Keratinocyte (primary cell): Measurements from ENCODE around the gene TFPI. TPM values are rescaled to one million over a fixed set of nuclear protein-coding genes. Genes with fewer than 3 reads are reported as not detected.

Source experiments
- DNase-seq: peaks from one replicate; pipeline ENCODE4 v3.0.0-alpha.2; 2011; ENCODE audit warnings: low read depth, missing footprints, low spot score
- FAIRE-seq: peaks from 2 replicates; lab custom pipeline; 2011; peaks lifted over from hg19 to GRCh38; lab: Jason Lieb, UNC
- H2AFZ ChIP-seq: 2 replicates; pipeline ENCODE4 v1.6.0; 2012; ENCODE audit warnings: low read length, control low read depth, inconsistent platforms; ENCODE audit not compliant: control insufficient read depth
- H3K27ac ChIP-seq: 2 replicates; pipeline ENCODE4 v1.5.1; 2011; ENCODE audit warnings: low read length; ENCODE audit not compliant: control insufficient read depth, insufficient read depth
- H3K27me3 ChIP-seq: 3 replicates; pipeline ENCODE4 v1.6.0; 2011; ENCODE audit warnings: low read length; ENCODE audit not compliant: control insufficient read depth, insufficient read depth; ENCODE audit errors: extremely low read depth
- H3K36me3 ChIP-seq, 2 experiments: 2 replicates in 1 of 2; 3 replicates in 1 of 2; pipeline ENCODE4 v1.5.1; 2011; ENCODE audit warnings: low read length in 2 of 2, mild to moderate bottlenecking in 1 of 2; ENCODE audit not compliant: control insufficient read depth in 2 of 2, insufficient read depth in 2 of 2; ENCODE audit errors: extremely low read depth in 1 of 2
- H3K4me1 ChIP-seq: 3 replicates; pipeline ENCODE4 v1.5.1; 2011; ENCODE audit warnings: low read length; ENCODE audit not compliant: control insufficient read depth, insufficient read depth; ENCODE audit errors: extremely low read depth
- H3K4me2 ChIP-seq: 3 replicates; pipeline ENCODE4 v1.6.0; 2011; ENCODE audit warnings: low read depth, low read length; ENCODE audit not compliant: control insufficient read depth, insufficient read depth; ENCODE audit errors: extremely low read depth
- H3K4me3 ChIP-seq, 3 experiments: fragments of 200-600 bp in 1 of 3; sonication (generic) in 1 of 3; 2 replicates in 2 of 3; 3 replicates in 1 of 3; pipeline ENCODE4 v1.5.1; 2011 to 2016; ENCODE audit warnings: low read length in 3 of 3, mild to moderate bottlenecking in 3 of 3, control low read depth in 2 of 3, inconsistent platforms in 1 of 3, low read depth in 1 of 3, mixed read lengths in 1 of 3, mixed run types in 1 of 3, moderate library complexity in 1 of 3; ENCODE audit not compliant: control insufficient read depth in 2 of 3, insufficient read depth in 2 of 3; ENCODE audit errors: extremely low read depth in 1 of 3
- H3K79me2 ChIP-seq: 2 replicates; pipeline ENCODE4 v1.6.0; 2012; ENCODE audit warnings: low read length; ENCODE audit not compliant: control insufficient read depth, insufficient read depth
- H3K9ac ChIP-seq: 3 replicates; pipeline ENCODE4 v1.6.0; 2011; ENCODE audit warnings: low read length; ENCODE audit not compliant: control insufficient read depth, insufficient read depth; ENCODE audit errors: extremely low read depth
- H3K9me1 ChIP-seq: 3 replicates; pipeline ENCODE4 v1.6.0; 2011; ENCODE audit warnings: low read length; ENCODE audit not compliant: control insufficient read depth, insufficient read depth; ENCODE audit errors: extremely low read depth
- H3K9me3 ChIP-seq: 2 replicates; pipeline ENCODE4 v1.5.1; 2012; ENCODE audit warnings: low read depth, low read length; ENCODE audit not compliant: control insufficient read depth
- H4K20me1 ChIP-seq: 3 replicates; pipeline ENCODE4 v1.6.0; 2011; ENCODE audit warnings: low read length; ENCODE audit not compliant: control insufficient read depth, insufficient read depth; ENCODE audit errors: extremely low read depth
- CTCF ChIP-seq, 3 experiments: IDR thresholded peaks in 1 of 3; conservative IDR thresholded peaks in 1 of 3; optimal IDR thresholded peaks in 1 of 3; 2 replicates in 2 of 3; 3 replicates in 1 of 3; pipeline versions ENCODE3 to v1.5.1; 2011; ENCODE audit warnings: low read length in 3 of 3, mild to moderate bottlenecking in 3 of 3, moderate library complexity in 2 of 3, control low read depth in 1 of 3, inconsistent platforms in 1 of 3; ENCODE audit not compliant: insufficient read depth in 2 of 3; ENCODE audit errors: extremely low read depth in 1 of 3
- EZH2 ChIP-seq: IDR thresholded peaks from one replicate; pipeline ENCODE4 v1.6.1; 2012; ENCODE audit warnings: inconsistent platforms, mild to moderate bottlenecking, low read length, moderate library complexity
- dilution Hi-C: fragments of 300-500 bp; cut with MboI; formaldehyde crosslinking; loops from one replicate; pipeline ENCODE4 v1.7.0; 2020; ENCODE audit warnings: low sequenced_read_pairs; ENCODE audit not compliant: extremely low pct_ligation_motif_present
- polyA plus RNA-seq, 5 experiments: library from polyadenylated mRNA; depleted of rRNA in 3 of 5; stranded (reverse) in 3 of 5; stranded (forward) in 1 of 5; unstranded in 1 of 5; fragments of >200 nt; gene quantifications; 1 replicate in 1 of 5; 2 replicates in 3 of 5; 3 replicates in 1 of 5; pipeline versions ENCODE4 v1.2.1 to v1.2.3, GENCODE V29; 2011 to 2012; ENCODE audit warnings: missing spikeins in 2 of 5, low read depth in 1 of 5, low replicate concordance in 1 of 5

Gene TFPI
- polyA plus RNA-seq, 1 donor (not counting 4 experiments of a cell fraction or from before 2014, with no cell fraction given), result 1.1 TPM

DNA sequence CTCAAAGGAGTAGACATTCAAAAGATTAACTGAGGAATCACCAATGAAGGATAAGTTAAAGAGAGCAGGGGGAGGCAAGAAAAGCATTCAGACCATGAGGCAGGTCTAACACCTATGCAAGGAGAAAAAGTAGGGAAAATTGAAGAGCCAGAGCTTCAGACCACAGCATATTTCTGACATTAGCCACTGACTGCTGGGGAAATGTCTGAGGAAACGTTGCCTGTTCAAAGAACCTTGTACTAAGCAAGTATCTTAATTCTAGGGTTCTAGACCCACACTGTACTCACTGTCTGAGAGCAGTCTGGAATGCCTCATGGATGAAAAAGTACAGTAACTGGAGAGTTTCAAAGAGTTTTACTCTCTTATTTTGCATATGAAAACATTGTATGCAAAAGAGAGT lies 39.5 kb upstream of the TFPI start:
- Histone ChIP-seq H3K27me3 (no peaks in the 10 kb centered on the region), H3K9me3 (no peaks in the 10 kb centered on the region), H3K9me1 (no peaks in the 10 kb centered on the region), H2AFZ (no peak overlapping the region), H4K20me1 (no peaks in the 10 kb centered on the region), H3K36me3 (no peaks in the 10 kb centered on the region), H3K4me1 (no peaks in the 10 kb centered on the region), H3K27ac (no peak overlapping the region), H3K4me2 (no peak overlapping the region), H3K9ac (no peak overlapping the region), H3K79me2 (no peaks in the 10 kb centered on the region), H3K4me3 (no peak overlapping the region)
- FAIRE-seq (peak; percentile 23), DNase-seq (no peak)
- dilution Hi-C loops, result no loop called here
- no peak for TF ChIP-seq EZH2
- no peak for TF ChIP-seq CTCF (optimal IDR thresholded peaks at IDR 0.05 in 1 of 3, IDR thresholded peaks at IDR 0.05 in 1 of 3, conservative IDR thresholded peaks at IDR 0.05 in 1 of 3; ENCODE audit: extremely low read depth in 1 of 3, insufficient read depth in 2 of 3, low read length in 3 of 3)

DNA sequence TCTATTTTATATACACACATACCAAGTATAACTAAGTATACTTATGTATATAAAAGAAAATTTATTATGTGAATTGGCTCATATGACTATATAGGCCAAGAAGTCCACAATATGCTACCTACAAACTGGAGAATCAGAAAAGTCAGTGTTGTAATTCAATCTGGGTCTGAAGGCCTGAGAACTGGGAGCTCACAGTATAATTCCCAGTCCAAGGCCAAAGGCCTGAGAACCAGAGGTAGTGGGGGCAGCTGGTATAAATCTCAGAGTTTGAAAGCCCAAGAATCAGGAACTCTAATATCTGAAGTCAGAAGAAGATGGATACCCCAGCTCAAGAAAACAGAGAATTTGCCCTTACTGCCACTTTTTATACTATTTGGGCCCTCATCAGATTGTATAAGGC lies 38.9 kb upstream of the TFPI start:
- no peak overlapping the region for H3K9ac ChIP-seq
- H2AFZ ChIP-seq, result no peak overlapping the region
- no peaks in the 10 kb centered on the region for H3K4me1 ChIP-seq
- dilution Hi-C loops, result no loop called here
- no peak for DNase-seq
- TF ChIP-seq CTCF (optimal IDR thresholded peaks at IDR 0.05 in 1 of 3, IDR thresholded peaks at IDR 0.05 in 1 of 3, conservative IDR thresholded peaks at IDR 0.05 in 1 of 3; ENCODE audit: extremely low read depth in 1 of 3, insufficient read depth in 2 of 3, low read length in 3 of 3) (no peak), EZH2 (no peak)
- H3K4me3 ChIP-seq, result no peak overlapping the region
- no peaks in the 10 kb centered on the region for H4K20me1 ChIP-seq
- no peak overlapping the region for H3K4me2 ChIP-seq
- no peaks in the 10 kb centered on the region for H3K36me3 ChIP-seq
- no peaks in the 10 kb centered on the region for H3K27me3 ChIP-seq
- no peak overlapping the region for H3K27ac ChIP-seq
- no peaks in the 10 kb centered on the region for H3K9me1 ChIP-seq
- H3K9me3 ChIP-seq, result no peaks in the 10 kb centered on the region
- H3K79me2 ChIP-seq, result no peaks in the 10 kb centered on the region
- FAIRE-seq, result no peak
